HepG2 (cell line): ENCODE results near the gene GRB2. TPM values are rescaled to one million over a fixed set of nuclear protein-coding genes. Genes with fewer than 3 reads are reported as not detected.
A peak's percentile ranks its signal among the peaks of the same experiment; 100 is the strongest.

ENCODE experiments used
- AGO2 ChIP-seq: fragments of 200-400 bp; formaldehyde crosslinking; optimal IDR thresholded peaks from 2 replicates; pipeline ENCODE3; 2017; ENCODE audit warnings: mild to moderate bottlenecking, low read depth, low read length, moderate library complexity
- ATF3 ChIP-seq: sonication (generic); formaldehyde crosslinking; IDR thresholded peaks from 2 replicates; pipeline ENCODE4 v1.4.0; 2020; ENCODE audit warnings: missing genetic modification reagents
- ATM ChIP-seq: fragments of 450-650 bp; IDR thresholded peaks from 2 replicates; pipeline ENCODE4 v1.7.1; 2017; ENCODE audit warnings: mild to moderate bottlenecking, borderline replicate concordance
- GATAD1 ChIP-seq: IDR thresholded peaks from 2 replicates; pipeline ENCODE4 v1.6.1; 2016; ENCODE audit warnings: missing genetic modification reagents, missing compliant biosample characterization
- GTF3A ChIP-seq: sonication (generic); formaldehyde crosslinking; conservative IDR thresholded peaks from 2 replicates; pipeline ENCODE4 v1.4.0; 2020; ENCODE audit warnings: mild to moderate bottlenecking, missing genetic modification reagents
- HMG20A ChIP-seq: IDR thresholded peaks from 2 replicates; pipeline ENCODE4 v1.6.1; 2016; ENCODE audit warnings: borderline replicate concordance
- MIER2 ChIP-seq: IDR thresholded peaks from 2 replicates; pipeline ENCODE4 v1.6.1; 2016; ENCODE audit warnings: missing biosample characterization, missing genetic modification reagents
- MXD3 ChIP-seq: IDR thresholded peaks from 2 replicates; pipeline ENCODE4 v1.6.1; 2016; ENCODE audit warnings: mild to moderate bottlenecking, missing biosample characterization, missing genetic modification reagents
- NR2F6 ChIP-seq, 2 experiments: IDR thresholded peaks; 2 replicates each; pipeline ENCODE4 v1.6.1; 2016; ENCODE audit warnings: antibody characterized with exemption in 1 of 2, mild to moderate bottlenecking in 1 of 2
- POGZ ChIP-seq: sonication (generic); formaldehyde crosslinking; IDR thresholded peaks from 2 replicates; pipeline ENCODE4 v1.4.0; 2020; ENCODE audit warnings: mild to moderate bottlenecking, missing genetic modification reagents
- TP53 ChIP-seq: sonication (generic); formaldehyde crosslinking; conservative IDR thresholded peaks from 2 replicates; pipeline ENCODE4 v1.4.0; 2020; ENCODE audit warnings: missing genetic modification reagents
- ZEB1 ChIP-seq: IDR thresholded peaks from 2 replicates; pipeline ENCODE4 v1.6.1; 2012; ENCODE audit warnings: mild to moderate bottlenecking, low read depth, inconsistent platforms; ENCODE audit not compliant: insufficient replicate concordance
- ZMYM3 ChIP-seq: sonication (generic); formaldehyde crosslinking; IDR thresholded peaks from 2 replicates; pipeline ENCODE4 v1.5.1; 2020; ENCODE audit warnings: mild to moderate bottlenecking, missing genetic modification reagents
- ZNF230 ChIP-seq: sonication (generic); formaldehyde crosslinking; IDR thresholded peaks from 2 replicates; pipeline ENCODE4 v1.4.0; 2020; ENCODE audit warnings: mild to moderate bottlenecking, missing genetic modification reagents
- ZNF253 ChIP-seq: sonication (generic); formaldehyde crosslinking; IDR thresholded peaks from 2 replicates; pipeline ENCODE4 v1.8.0; 2022; ENCODE audit warnings: mild to moderate bottlenecking, missing genetic modification reagents, borderline replicate concordance
- ZNF644 ChIP-seq: IDR thresholded peaks from 2 replicates; pipeline ENCODE4 v1.6.1; 2016; ENCODE audit warnings: low read depth
- ZNF75D ChIP-seq: sonication (generic); formaldehyde crosslinking; IDR thresholded peaks from 2 replicates; pipeline ENCODE4 v1.8.1; 2023; ENCODE audit warnings: missing genetic modification reagents, mild to moderate bottlenecking, borderline replicate concordance
- polyA plus RNA-seq, 8 experiments: library from polyadenylated mRNA; depleted of rRNA in 3 of 8; stranded (reverse) in 7 of 8; unstranded in 1 of 8; fragments of >200 nt; fragmentation: Illumina TruSeq in 4 of 8; extraction: Trizol in 4 of 8; gene quantifications; 2 replicates each; pipeline versions ENCODE4 v1.2.1 to v1.2.3, GENCODE V29; 2011 to 2016; ENCODE audit warnings: low read depth in 4 of 8, missing spikeins in 1 of 8, mixed read lengths in 1 of 8; ENCODE audit not compliant: insufficient read depth in 1 of 8
- total RNA-seq, 5 experiments: library from RNA; depleted of rRNA; stranded (reverse); fragments of >200 nt; fragmentation: Illumina TruSeq; extraction: Trizol; gene quantifications; 2 replicates each; pipeline ENCODE4 v1.2.3, GENCODE V29; 2016; ENCODE audit warnings: low read depth in 1 of 5
- TF ChIP-seq, protein P1 (sequence below): sonication (generic); formaldehyde crosslinking; conservative IDR thresholded peaks from 2 replicates; pipeline ENCODE4 v1.8.0; 2022; ENCODE audit warnings: low read depth, missing genetic modification reagents
- TF ChIP-seq, protein P2 (sequence below): sonication (generic); formaldehyde crosslinking; IDR thresholded peaks from 2 replicates; pipeline ENCODE4 v1.4.0; 2020; ENCODE audit warnings: mild to moderate bottlenecking, missing genetic modification reagents
- TF ChIP-seq, protein P3 (sequence below): sonication (generic); formaldehyde crosslinking; IDR thresholded peaks from 2 replicates; pipeline ENCODE4 v1.8.0; 2022; ENCODE audit warnings: mild to moderate bottlenecking, missing genetic modification reagents; ENCODE audit not compliant: insufficient replicate concordance

GRB2 gene
- total and polyA plus RNA-seq, 2 of the 13 experiments (the other 11 are each of a cell fraction or from before 2014, with no cell fraction given) = 84.6 to 92.3 TPM

- TF ChIP-seq, protein P1, sequence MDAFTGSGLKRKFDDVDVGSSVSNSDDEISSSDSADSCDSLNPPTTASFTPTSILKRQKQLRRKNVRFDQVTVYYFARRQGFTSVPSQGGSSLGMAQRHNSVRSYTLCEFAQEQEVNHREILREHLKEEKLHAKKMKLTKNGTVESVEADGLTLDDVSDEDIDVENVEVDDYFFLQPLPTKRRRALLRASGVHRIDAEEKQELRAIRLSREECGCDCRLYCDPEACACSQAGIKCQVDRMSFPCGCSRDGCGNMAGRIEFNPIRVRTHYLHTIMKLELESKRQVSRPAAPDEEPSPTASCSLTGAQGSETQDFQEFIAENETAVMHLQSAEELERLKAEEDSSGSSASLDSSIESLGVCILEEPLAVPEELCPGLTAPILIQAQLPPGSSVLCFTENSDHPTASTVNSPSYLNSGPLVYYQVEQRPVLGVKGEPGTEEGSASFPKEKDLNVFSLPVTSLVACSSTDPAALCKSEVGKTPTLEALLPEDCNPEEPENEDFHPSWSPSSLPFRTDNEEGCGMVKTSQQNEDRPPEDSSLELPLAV (CRISPR knock-in tag) = no peak
- TF ChIP-seq, protein P2, sequence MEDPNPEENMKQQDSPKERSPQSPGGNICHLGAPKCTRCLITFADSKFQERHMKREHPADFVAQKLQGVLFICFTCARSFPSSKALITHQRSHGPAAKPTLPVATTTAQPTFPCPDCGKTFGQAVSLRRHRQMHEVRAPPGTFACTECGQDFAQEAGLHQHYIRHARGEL (CRISPR knock-in tag) = no peak
- TF ChIP-seq HMG20A (CRISPR knock-in tag) (peak; percentile 48; the same call in 1 of the 2 replicates), ZEB1 (peak; percentile 22), POGZ (CRISPR knock-in tag) (0 out of 2 replicates have a peak, but pooled peaks have one; percentile 15), MXD3 (CRISPR knock-in tag) (no peak), ZNF644 (CRISPR knock-in tag) (peak; percentile 96), ATF3 (peak; percentile 46; the same call in 1 of the 2 replicates), ZMYM3 (CRISPR knock-in tag) (peak; percentile 73), GTF3A (CRISPR knock-in tag) (0 out of 2 replicates have a peak, but pooled peaks have one; percentile 58), MIER2 (CRISPR knock-in tag) (0 out of 2 replicates have a peak, but pooled peaks have one; percentile 56), ZNF230 (peak; percentile 73; the same call in 1 of the 2 replicates), ATM (no peak), GATAD1 (peak; percentile 70; the same call in 1 of the 2 replicates), ZNF75D (CRISPR knock-in tag) (no peak), TP53 (CRISPR knock-in tag) (no peak), AGO2 (peak; percentile 35), NR2F6 (IDR thresholded peaks at IDR 0.05) (peak; percentile 57), NR2F6 (CRISPR knock-in tag; IDR thresholded peaks at IDR 0.05) (peak; percentile 78), ZNF253 (peak; percentile 77; the same call in 1 of the 2 replicates)
- TF ChIP-seq, protein P3, sequence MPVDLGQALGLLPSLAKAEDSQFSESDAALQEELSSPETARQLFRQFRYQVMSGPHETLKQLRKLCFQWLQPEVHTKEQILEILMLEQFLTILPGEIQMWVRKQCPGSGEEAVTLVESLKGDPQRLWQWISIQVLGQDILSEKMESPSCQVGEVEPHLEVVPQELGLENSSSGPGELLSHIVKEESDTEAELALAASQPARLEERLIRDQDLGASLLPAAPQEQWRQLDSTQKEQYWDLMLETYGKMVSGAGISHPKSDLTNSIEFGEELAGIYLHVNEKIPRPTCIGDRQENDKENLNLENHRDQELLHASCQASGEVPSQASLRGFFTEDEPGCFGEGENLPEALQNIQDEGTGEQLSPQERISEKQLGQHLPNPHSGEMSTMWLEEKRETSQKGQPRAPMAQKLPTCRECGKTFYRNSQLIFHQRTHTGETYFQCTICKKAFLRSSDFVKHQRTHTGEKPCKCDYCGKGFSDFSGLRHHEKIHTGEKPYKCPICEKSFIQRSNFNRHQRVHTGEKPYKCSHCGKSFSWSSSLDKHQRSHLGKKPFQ (CRISPR knock-in tag) = no peak
Observed at GRCh38 chr17:75308732-75309629, 96.5 kb downstream of the GRB2 start (continued).
